H1 (cell line): Measurements from ENCODE around the gene ZHX3. TPM values are rescaled to one million over a fixed set of nuclear protein-coding genes. Genes with fewer than 3 reads are reported as not detected.

Source experiments
- CTCF ChIA-PET: fragments of 300-600 bp; sonication (Branson Sonifier 250); formaldehyde crosslinking; loops from one replicate; lab custom pipeline; 2021; ENCODE audit not compliant: partially characterized antibody; lab: Charles Lee
- POLR2A ChIA-PET: fragments of 300-600 bp; sonication (Branson Sonifier 250); formaldehyde crosslinking; loops from one replicate; lab custom pipeline; 2021; ENCODE audit warnings: inconsistent platforms; ENCODE audit not compliant: partially characterized antibody; lab: Charles Lee
- DNase-seq, 2 experiments: peaks; one replicate each; pipeline versions ENCODE4 v3.0.0 to v3.0.0-alpha.2; 2010 to 2022; ENCODE audit warnings: low spot score in 2 of 2, low read depth in 1 of 2, mixed read lengths in 1 of 2
- FAIRE-seq: peaks from 2 replicates; lab custom pipeline; 2011; peaks lifted over from hg19 to GRCh38; lab: Jason Lieb, UNC
- H2AFZ ChIP-seq: 2 replicates; pipeline ENCODE4 v1.8.1; 2012; ENCODE audit warnings: low read length, inconsistent platforms
- H2AK5ac ChIP-seq: 2 replicates; pipeline ENCODE4 v1.6.1; 2013; ENCODE audit warnings: low read depth, low read length
- H2BK120ac ChIP-seq: replicated peaks from 2 replicates; pipeline ENCODE3; 2013; ENCODE audit warnings: low read depth, low read length, inconsistent platforms
- H2BK12ac ChIP-seq: 2 replicates; pipeline ENCODE4 v1.6.1; 2013; ENCODE audit warnings: low read depth, low read length
- H2BK15ac ChIP-seq: 2 replicates; pipeline ENCODE4 v1.6.1; 2013; ENCODE audit warnings: low read length
- H2BK20ac ChIP-seq: 2 replicates; pipeline ENCODE4 v1.6.1; 2013; ENCODE audit warnings: low read length
- H2BK5ac ChIP-seq: 2 replicates; pipeline ENCODE4 v1.6.1; 2013; ENCODE audit warnings: low read depth, low read length
- H3K14ac ChIP-seq: 2 replicates; pipeline ENCODE4 v1.6.1; 2013; ENCODE audit warnings: inconsistent platforms; ENCODE audit not compliant: insufficient read length
- H3K18ac ChIP-seq: 2 replicates; pipeline ENCODE4 v1.6.1; 2013; ENCODE audit warnings: low read length; ENCODE audit errors: extremely low read depth
- H3K23ac ChIP-seq: 2 replicates; pipeline ENCODE4 v1.6.1; 2013; ENCODE audit warnings: inconsistent platforms; ENCODE audit not compliant: insufficient read length
- H3K23me2 ChIP-seq: 2 replicates; pipeline ENCODE4 v1.6.1; 2013; ENCODE audit warnings: low read depth, low read length
- H3K27ac ChIP-seq: 2 replicates; pipeline ENCODE4 v1.6.1; 2011; ENCODE audit warnings: low read depth, low read length, inconsistent platforms
- H3K27me3 ChIP-seq, 4 experiments: replicated peaks in 1 of 4; 1 replicate in 1 of 4; 2 replicates in 3 of 4; pipeline versions ENCODE4 v1.6.1 to v1.8.1; 2011 to 2013; ENCODE audit warnings: low read length in 3 of 4, mild to moderate bottlenecking in 3 of 4, inconsistent platforms in 2 of 4, mixed read lengths in 2 of 4, moderate library complexity in 1 of 4; ENCODE audit not compliant: control insufficient read depth in 3 of 4, insufficient read depth in 3 of 4; ENCODE audit errors: extremely low read depth in 1 of 4
- H3K36me3 ChIP-seq, 4 experiments: 2 replicates each; pipeline versions ENCODE4 v1.6.1 to v1.8.1; 2011 to 2013; ENCODE audit warnings: mild to moderate bottlenecking in 4 of 4, low read length in 3 of 4, moderate library complexity in 2 of 4, control low read depth in 1 of 4, inconsistent platforms in 1 of 4; ENCODE audit not compliant: insufficient read depth in 4 of 4, control insufficient read depth in 2 of 4
- H3K4ac ChIP-seq: replicated peaks from 2 replicates; pipeline ENCODE3; 2013; ENCODE audit warnings: low read length, low read depth, mixed read lengths, inconsistent platforms; ENCODE audit not compliant: insufficient read length
- H3K4me1 ChIP-seq, 4 experiments: replicated peaks in 1 of 4; 1 replicate in 1 of 4; 2 replicates in 3 of 4; pipeline versions ENCODE4 v1.6.1 to v1.8.1; 2011 to 2013; ENCODE audit warnings: low read length in 3 of 4, inconsistent platforms in 2 of 4, mixed read lengths in 1 of 4; ENCODE audit not compliant: insufficient read depth in 4 of 4, control insufficient read depth in 3 of 4
- H3K4me2 ChIP-seq, 2 experiments: 2 replicates each; pipeline versions ENCODE4 v1.6.1 to v1.8.1; 2011 to 2013; ENCODE audit warnings: low read depth in 2 of 2, low read length in 2 of 2, control low read depth in 1 of 2, inconsistent platforms in 1 of 2, mild to moderate bottlenecking in 1 of 2; ENCODE audit not compliant: insufficient read depth in 1 of 2
- H3K4me3 ChIP-seq, 4 experiments: fragments of 200-600, 300-600 bp in 1 of 4; sonication (generic), shearing (Covaris generic), sonication (Bioruptor Twin) in 1 of 4; 2 replicates each; pipeline versions ENCODE4 v1.5.1 to v1.8.1; 2011 to 2016; ENCODE audit warnings: low read length in 4 of 4, low read depth in 3 of 4, control low read depth in 2 of 4, inconsistent platforms in 2 of 4, mild to moderate bottlenecking in 2 of 4, mixed read lengths in 1 of 4, moderate library complexity in 1 of 4; ENCODE audit not compliant: insufficient read depth in 2 of 4; ENCODE audit errors: extremely low read depth in 1 of 4
- H3K56ac ChIP-seq: replicated peaks from 2 replicates; pipeline ENCODE3; 2013; ENCODE audit warnings: low read depth, mild to moderate bottlenecking, mixed read lengths, low read length, inconsistent platforms; ENCODE audit not compliant: insufficient read length
- H3K79me1 ChIP-seq: 2 replicates; pipeline ENCODE4 v1.6.1; 2013; ENCODE audit warnings: low read depth, low read length, control low read depth
- H3K79me2 ChIP-seq, 2 experiments: 2 replicates each; pipeline versions ENCODE4 v1.6.1 to v1.8.1; 2012 to 2013; ENCODE audit warnings: low read length in 2 of 2, mild to moderate bottlenecking in 2 of 2, inconsistent platforms in 1 of 2; ENCODE audit not compliant: insufficient read depth in 2 of 2, control insufficient read depth in 1 of 2
- H3K9ac ChIP-seq, 4 experiments: replicated peaks in 1 of 4; 1 replicate in 1 of 4; 2 replicates in 3 of 4; pipeline versions ENCODE4 v1.6.1 to v1.8.1; 2011 to 2013; ENCODE audit warnings: low read depth in 3 of 4, low read length in 3 of 4, control low read depth in 2 of 4, mild to moderate bottlenecking in 2 of 4, moderate library complexity in 2 of 4, inconsistent platforms in 1 of 4; ENCODE audit errors: extremely low read depth in 1 of 4
- H3K9me3 ChIP-seq, 2 experiments: 2 replicates each; pipeline versions ENCODE4 v1.6.1 to v1.8.1; 2012 to 2013; ENCODE audit warnings: mild to moderate bottlenecking in 2 of 2, moderate library complexity in 2 of 2, control low read depth in 1 of 2, inconsistent platforms in 1 of 2, low read depth in 1 of 2, low read length in 1 of 2, mixed read lengths in 1 of 2; ENCODE audit not compliant: insufficient read depth in 2 of 2
- H4K20me1 ChIP-seq, 2 experiments: replicated peaks in 1 of 2; 2 replicates each; pipeline versions ENCODE3 to v1.8.1; 2011 to 2013; ENCODE audit warnings: inconsistent platforms in 2 of 2, low read length in 2 of 2, mild to moderate bottlenecking in 1 of 2; ENCODE audit not compliant: insufficient read depth in 2 of 2, control insufficient read depth in 1 of 2
- H4K5ac ChIP-seq: 2 replicates; pipeline ENCODE4 v1.6.1; 2013; ENCODE audit warnings: low read length, low read depth, mixed read lengths, inconsistent platforms; ENCODE audit not compliant: insufficient read length
- H4K8ac ChIP-seq: 2 replicates; pipeline ENCODE4 v1.8.0; 2013; ENCODE audit warnings: mild to moderate bottlenecking, moderate library complexity, low read length, inconsistent platforms; ENCODE audit not compliant: insufficient read depth; ENCODE audit errors: extremely low read depth
- H4K91ac ChIP-seq: replicated peaks from 2 replicates; pipeline ENCODE3; 2013; ENCODE audit warnings: low read length, mixed read lengths, inconsistent platforms; ENCODE audit not compliant: insufficient read length
- MAFK ChIP-seq: IDR thresholded peaks from 2 replicates; pipeline ENCODE4 v1.6.1; 2012; ENCODE audit warnings: low read depth, mild to moderate bottlenecking, improper control_type of control experiment, low read length
- SIX5 ChIP-seq: IDR thresholded peaks from 2 replicates; pipeline ENCODE4 v1.6.1; 2011; ENCODE audit warnings: mild to moderate bottlenecking, low read depth, low read length
- WGBS, 2 experiments: shearing (Covaris generic) in 1 of 2; methylation state at CpG; one replicate each; pipeline versions ENCODE4 v1.1.6 to v1.1.7; 2013 to 2015; ENCODE audit warnings: low lambda C conversion rate in 2 of 2, mixed read lengths in 2 of 2, inconsistent platforms in 1 of 2, low coverage in 1 of 2, missing lambda C conversion rate in 1 of 2; ENCODE audit not compliant: insufficient replicate concordance in 2 of 2, insufficient coverage in 1 of 2, insufficient read length in 1 of 2; ENCODE audit errors: extremely low coverage in 1 of 2, missing lambda C conversion rate in 1 of 2; 5-methylcytosine and 5-hydroxymethylcytosine counted together
- polyA plus RNA-seq, 7 experiments: library from polyadenylated mRNA; depleted of rRNA in 3 of 7; stranded (reverse) in 5 of 7; unstranded in 2 of 7; fragments of >200 nt in 5 of 7; fragments of 200-250 nt in 2 of 7; gene quantifications; 1 replicate in 5 of 7; 2 replicates in 1 of 7; 4 replicates in 1 of 7; pipeline versions ENCODE4 v1.2.1 to v1.2.3, GENCODE V29; 2011 to 2013; ENCODE audit warnings: missing spikeins in 2 of 7, mixed read lengths in 2 of 7
- total RNA-seq: library from RNA; stranded (reverse); fragmentation: NEBNext Ultra II Directional; extraction: Animal tissue kit (Norgen Biotek cat#: 25700); gene quantifications from 2 replicates; pipeline ENCODE4 v1.2.1, GENCODE V29; 2021
- TF ChIP-seq, protein P1 (sequence below): IDR thresholded peaks from 2 replicates; pipeline ENCODE4 v1.6.1; 2011; ENCODE audit warnings: low read length, improper control_type of control experiment
- TF ChIP-seq, protein P2 (sequence below), 3 experiments: IDR thresholded peaks; 1 replicate in 2 of 3; 2 replicates in 1 of 3; pipeline versions ENCODE4 v1.5.1 to v1.6.1; 2011; ENCODE audit warnings: low read length in 3 of 3, mild to moderate bottlenecking in 3 of 3, inconsistent platforms in 2 of 3, low read depth in 1 of 3, moderate library complexity in 1 of 3; ENCODE audit not compliant: insufficient read depth in 1 of 3; ENCODE audit errors: control extremely low read depth in 1 of 3

Gene ZHX3
- total and polyA plus RNA-seq, 2 of the 8 experiments (the other 6 are each of a cell fraction or from before 2014, with no cell fraction given), result 1.00 to 7.8 TPM

DNA sequence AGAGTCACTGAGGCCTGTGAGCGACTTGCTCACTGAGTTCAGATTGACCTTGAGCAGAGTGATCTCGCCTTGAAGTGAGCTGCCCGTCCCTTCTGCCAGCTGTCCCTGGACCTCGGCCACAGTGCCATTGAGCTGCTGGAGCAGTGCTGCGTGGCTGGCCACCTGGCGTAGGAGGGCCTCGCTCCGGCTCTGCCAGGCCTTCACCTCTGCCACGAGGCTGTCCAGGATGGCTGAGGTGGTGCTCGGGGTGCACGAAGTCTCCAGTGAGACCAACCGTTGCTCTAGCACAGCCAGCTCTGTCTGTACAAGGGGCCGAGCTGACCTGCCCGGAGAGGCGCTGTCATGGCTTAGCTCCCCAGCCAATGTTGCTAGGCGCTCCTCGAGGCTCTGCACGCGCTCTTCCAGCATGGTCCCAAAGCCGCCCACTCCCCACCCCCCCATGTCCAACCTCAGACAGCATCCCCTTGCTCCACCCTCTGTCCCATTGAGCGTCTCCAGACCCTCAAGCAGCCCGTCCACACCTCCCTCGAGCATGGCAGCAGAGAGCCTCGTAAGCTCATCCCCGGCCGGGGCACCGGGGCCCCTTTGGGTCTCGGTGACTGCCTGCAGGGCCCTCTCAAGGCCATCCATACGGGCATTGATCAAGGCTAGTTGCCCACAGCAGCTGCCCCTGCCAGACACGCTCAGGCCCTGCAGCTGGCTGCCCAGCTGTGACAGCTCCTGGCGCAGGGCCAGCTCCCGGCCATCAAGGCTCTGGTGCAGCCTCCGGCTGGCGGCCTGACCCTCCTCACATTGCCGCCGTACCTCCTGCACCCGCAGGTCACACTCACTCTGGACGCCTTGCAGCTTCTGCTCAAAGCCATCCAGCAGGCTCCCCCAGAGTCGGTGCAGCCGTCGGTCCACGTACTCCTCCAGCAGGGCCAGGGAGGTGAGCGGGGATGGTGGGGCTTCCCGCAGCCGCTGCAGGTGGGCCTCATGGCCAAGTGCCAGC, 44.5 kb upstream of the ZHX3 start:
- H3K4me3 ChIP-seq, result no peak overlapping the region
- H4K20me1 ChIP-seq, result peaks cover 2 to 7% of the 10 kb centered on the region in 2 experiments
- no peak overlapping the region for H2BK15ac ChIP-seq
- FAIRE-seq (no peak), DNase-seq (no peak)
- no peak overlapping the region for H2BK5ac ChIP-seq
- POLR2A ChIA-PET, result interaction anchor here (1.3 kb wide), 1 partner anchor 11 kb away, joined by 5 read pairs; no protein-coding TSS in a partner anchor
- H3K56ac ChIP-seq, result no peak overlapping the region
- no peak overlapping the region for H2BK12ac ChIP-seq
- no peak overlapping the region for H3K14ac ChIP-seq
- H3K4me2 ChIP-seq, result no peak overlapping the region
- WGBS, 2 experiments, result 93% methylated on average over 38 of the region's 45 CpGs; no CpG with 5 or more reads in 1 of the 2 experiments
- H2BK120ac ChIP-seq, result no peak overlapping the region
- no peak overlapping the region for H2AFZ ChIP-seq
- no peak overlapping the region for H3K23ac ChIP-seq
- no peak overlapping the region; the same call in 1 of the 2 replicates for H3K27ac ChIP-seq
- H3K79me2 ChIP-seq, result no peaks in the 10 kb centered on the region
- H3K36me3 ChIP-seq, result no peaks in the 10 kb centered on the region
- no peak overlapping the region for H3K9ac ChIP-seq
- peaks cover 0 to under 1% (median 0%) of the 10 kb centered on the region in 4 experiments; a peak in 3 of 7 replicates for H3K4me1 ChIP-seq
- H3K4ac ChIP-seq, result no peak overlapping the region
- no peaks in the 10 kb centered on the region for H3K79me1 ChIP-seq
- H2BK20ac ChIP-seq, result no peak overlapping the region
- H3K23me2 ChIP-seq, result peaks cover 5% of the 10 kb centered on the region; the same call in 1 of the 2 replicates
- no peak overlapping the region for H3K18ac ChIP-seq
- no peaks in the 10 kb centered on the region for H3K9me3 ChIP-seq
- no peak overlapping the region for H2AK5ac ChIP-seq
- CTCF ChIA-PET, result interaction anchor here (0.7 to 2.3 kb wide), 11 partner anchors 8 to 112 kb away, joined by 3 to 12 read pairs (median 5); partner anchors contain the start of gene LPIN3
- H4K5ac ChIP-seq, result no peak overlapping the region
- peaks cover 14 to 25% (median 22%) of the 10 kb centered on the region in 4 experiments; a peak in 6 of 7 replicates for H3K27me3 ChIP-seq
- no peak overlapping the region for H4K8ac ChIP-seq
- no peak overlapping the region for H4K91ac ChIP-seq
- TF ChIP-seq MAFK (no peak), SIX5 (no peak)
- TF ChIP-seq, protein P1, sequence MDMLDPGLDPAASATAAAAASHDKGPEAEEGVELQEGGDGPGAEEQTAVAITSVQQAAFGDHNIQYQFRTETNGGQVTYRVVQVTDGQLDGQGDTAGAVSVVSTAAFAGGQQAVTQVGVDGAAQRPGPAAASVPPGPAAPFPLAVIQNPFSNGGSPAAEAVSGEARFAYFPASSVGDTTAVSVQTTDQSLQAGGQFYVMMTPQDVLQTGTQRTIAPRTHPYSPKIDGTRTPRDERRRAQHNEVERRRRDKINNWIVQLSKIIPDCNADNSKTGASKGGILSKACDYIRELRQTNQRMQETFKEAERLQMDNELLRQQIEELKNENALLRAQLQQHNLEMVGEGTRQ, result no peak
- TF ChIP-seq, protein P2, sequence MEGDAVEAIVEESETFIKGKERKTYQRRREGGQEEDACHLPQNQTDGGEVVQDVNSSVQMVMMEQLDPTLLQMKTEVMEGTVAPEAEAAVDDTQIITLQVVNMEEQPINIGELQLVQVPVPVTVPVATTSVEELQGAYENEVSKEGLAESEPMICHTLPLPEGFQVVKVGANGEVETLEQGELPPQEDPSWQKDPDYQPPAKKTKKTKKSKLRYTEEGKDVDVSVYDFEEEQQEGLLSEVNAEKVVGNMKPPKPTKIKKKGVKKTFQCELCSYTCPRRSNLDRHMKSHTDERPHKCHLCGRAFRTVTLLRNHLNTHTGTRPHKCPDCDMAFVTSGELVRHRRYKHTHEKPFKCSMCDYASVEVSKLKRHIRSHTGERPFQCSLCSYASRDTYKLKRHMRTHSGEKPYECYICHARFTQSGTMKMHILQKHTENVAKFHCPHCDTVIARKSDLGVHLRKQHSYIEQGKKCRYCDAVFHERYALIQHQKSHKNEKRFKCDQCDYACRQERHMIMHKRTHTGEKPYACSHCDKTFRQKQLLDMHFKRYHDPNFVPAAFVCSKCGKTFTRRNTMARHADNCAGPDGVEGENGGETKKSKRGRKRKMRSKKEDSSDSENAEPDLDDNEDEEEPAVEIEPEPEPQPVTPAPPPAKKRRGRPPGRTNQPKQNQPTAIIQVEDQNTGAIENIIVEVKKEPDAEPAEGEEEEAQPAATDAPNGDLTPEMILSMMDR (IDR thresholded peaks at IDR 0.05; ENCODE audit: control extremely low read depth in 1 of 3, insufficient read depth in 1 of 3, low read depth in 1 of 3, low read length in 3 of 3), result no peak
